ENCODE data around the gene SURF4. TPM values are rescaled to one million over a fixed set of nuclear protein-coding genes. Genes with fewer than 3 reads are reported as not detected.

The SURF4 gene
- total and polyA plus RNA-seq, 2 of the 13 experiments (the other 11 are each of a cell fraction or from before 2014, with no cell fraction given) = 220 to 265 TPM

DNA sequence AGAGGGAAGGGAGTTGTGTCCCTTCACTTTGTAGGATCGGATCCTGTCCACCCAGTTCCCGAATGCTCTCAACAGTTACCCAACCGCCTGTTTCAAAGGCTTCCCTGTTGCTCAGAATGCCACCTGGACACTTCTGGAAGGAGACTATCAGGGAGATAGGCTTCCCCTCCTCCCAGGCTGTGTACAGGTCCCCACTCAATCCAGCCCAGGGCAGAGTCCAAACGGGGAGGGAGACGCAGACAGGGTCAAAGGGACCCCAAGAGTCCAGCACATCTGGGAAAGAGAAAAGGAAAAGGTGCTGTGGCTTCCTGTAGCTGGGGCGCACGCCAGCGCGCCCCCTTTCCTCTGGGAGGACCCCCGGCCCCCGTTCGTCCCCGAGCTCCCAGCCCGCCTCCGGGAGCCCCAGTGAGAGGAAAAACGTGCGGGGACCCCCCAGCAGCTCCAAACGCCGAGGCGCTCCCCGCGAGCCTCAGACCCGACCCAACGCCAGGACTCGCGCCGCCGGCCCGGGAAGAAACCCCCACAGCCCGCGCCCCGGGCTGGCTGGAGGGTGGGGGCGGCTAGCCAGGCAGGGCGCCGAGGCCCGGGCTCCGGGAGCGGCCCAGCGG, 640 bp downstream of the SURF4 start (continued):
- no peak for TF ChIP-seq ARNT (IDR thresholded peaks at IDR 0.05)
- TF ChIP-seq, protein P1, sequence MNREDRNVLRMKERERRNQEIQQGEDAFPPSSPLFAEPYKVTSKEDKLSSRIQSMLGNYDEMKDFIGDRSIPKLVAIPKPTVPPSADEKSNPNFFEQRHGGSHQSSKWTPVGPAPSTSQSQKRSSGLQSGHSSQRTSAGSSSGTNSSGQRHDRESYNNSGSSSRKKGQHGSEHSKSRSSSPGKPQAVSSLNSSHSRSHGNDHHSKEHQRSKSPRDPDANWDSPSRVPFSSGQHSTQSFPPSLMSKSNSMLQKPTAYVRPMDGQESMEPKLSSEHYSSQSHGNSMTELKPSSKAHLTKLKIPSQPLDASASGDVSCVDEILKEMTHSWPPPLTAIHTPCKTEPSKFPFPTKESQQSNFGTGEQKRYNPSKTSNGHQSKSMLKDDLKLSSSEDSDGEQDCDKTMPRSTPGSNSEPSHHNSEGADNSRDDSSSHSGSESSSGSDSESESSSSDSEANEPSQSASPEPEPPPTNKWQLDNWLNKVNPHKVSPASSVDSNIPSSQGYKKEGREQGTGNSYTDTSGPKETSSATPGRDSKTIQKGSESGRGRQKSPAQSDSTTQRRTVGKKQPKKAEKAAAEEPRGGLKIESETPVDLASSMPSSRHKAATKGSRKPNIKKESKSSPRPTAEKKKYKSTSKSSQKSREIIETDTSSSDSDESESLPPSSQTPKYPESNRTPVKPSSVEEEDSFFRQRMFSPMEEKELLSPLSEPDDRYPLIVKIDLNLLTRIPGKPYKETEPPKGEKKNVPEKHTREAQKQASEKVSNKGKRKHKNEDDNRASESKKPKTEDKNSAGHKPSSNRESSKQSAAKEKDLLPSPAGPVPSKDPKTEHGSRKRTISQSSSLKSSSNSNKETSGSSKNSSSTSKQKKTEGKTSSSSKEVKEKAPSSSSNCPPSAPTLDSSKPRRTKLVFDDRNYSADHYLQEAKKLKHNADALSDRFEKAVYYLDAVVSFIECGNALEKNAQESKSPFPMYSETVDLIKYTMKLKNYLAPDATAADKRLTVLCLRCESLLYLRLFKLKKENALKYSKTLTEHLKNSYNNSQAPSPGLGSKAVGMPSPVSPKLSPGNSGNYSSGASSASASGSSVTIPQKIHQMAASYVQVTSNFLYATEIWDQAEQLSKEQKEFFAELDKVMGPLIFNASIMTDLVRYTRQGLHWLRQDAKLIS (CRISPR knock-in tag; IDR thresholded peaks at IDR 0.05) = no peak
- TF ChIP-seq NR2C2 (CRISPR knock-in tag; IDR thresholded peaks at IDR 0.05; ENCODE audit: borderline replicate concordance) = peak; percentile 54; the same call in 1 of the 2 replicates
- TF ChIP-seq, protein P2, sequence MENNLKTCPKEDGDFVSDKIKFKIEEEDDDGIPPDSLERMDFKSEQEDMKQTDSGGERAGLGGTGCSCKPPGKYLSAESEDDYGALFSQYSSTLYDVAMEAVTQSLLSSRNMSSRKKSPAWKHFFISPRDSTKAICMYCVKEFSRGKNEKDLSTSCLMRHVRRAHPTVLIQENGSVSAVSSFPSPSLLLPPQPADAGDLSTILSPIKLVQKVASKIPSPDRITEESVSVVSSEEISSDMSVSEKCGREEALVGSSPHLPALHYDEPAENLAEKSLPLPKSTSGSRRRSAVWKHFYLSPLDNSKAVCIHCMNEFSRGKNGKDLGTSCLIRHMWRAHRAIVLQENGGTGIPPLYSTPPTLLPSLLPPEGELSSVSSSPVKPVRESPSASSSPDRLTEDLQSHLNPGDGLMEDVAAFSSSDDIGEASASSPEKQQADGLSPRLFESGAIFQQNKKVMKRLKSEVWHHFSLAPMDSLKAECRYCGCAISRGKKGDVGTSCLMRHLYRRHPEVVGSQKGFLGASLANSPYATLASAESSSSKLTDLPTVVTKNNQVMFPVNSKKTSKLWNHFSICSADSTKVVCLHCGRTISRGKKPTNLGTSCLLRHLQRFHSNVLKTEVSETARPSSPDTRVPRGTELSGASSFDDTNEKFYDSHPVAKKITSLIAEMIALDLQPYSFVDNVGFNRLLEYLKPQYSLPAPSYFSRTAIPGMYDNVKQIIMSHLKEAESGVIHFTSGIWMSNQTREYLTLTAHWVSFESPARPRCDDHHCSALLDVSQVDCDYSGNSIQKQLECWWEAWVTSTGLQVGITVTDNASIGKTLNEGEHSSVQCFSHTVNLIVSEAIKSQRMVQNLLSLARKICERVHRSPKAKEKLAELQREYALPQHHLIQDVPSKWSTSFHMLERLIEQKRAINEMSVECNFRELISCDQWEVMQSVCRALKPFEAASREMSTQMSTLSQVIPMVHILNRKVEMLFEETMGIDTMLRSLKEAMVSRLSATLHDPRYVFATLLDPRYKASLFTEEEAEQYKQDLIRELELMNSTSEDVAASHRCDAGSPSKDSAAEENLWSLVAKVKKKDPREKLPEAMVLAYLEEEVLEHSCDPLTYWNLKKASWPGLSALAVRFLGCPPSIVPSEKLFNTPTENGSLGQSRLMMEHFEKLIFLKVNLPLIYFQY (CRISPR knock-in tag; IDR thresholded peaks at IDR 0.05; ENCODE audit: borderline replicate concordance) = no peak
- TF ChIP-seq FOXJ3 (CRISPR knock-in tag; IDR thresholded peaks at IDR 0.05; ENCODE audit: borderline replicate concordance) = 0 out of 2 replicates have a peak, but pooled peaks have one; percentile 32
- TF ChIP-seq CENPT (CRISPR knock-in tag; IDR thresholded peaks at IDR 0.05; ENCODE audit: low read depth) = no peak
- no peak for TF ChIP-seq FLYWCH1 (CRISPR knock-in tag; IDR thresholded peaks at IDR 0.05)
- TF ChIP-seq SPEN (CRISPR knock-in tag; IDR thresholded peaks at IDR 0.05; ENCODE audit: low read depth) = no peak
- TF ChIP-seq, protein P3, sequence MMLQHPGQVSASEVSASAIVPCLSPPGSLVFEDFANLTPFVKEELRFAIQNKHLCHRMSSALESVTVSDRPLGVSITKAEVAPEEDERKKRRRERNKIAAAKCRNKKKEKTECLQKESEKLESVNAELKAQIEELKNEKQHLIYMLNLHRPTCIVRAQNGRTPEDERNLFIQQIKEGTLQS (CRISPR knock-in tag; IDR thresholded peaks at IDR 0.05) = no peak
- no peak for TF ChIP-seq ATAD3A (CRISPR knock-in tag; IDR thresholded peaks at IDR 0.05)
- TF ChIP-seq SRF (IDR thresholded peaks at IDR 0.05; ENCODE audit: low read depth, low read length) = no peak
- TF ChIP-seq SMAD1 (CRISPR knock-in tag; IDR thresholded peaks at IDR 0.05; ENCODE audit: borderline replicate concordance, low read depth) = no peak
- TF ChIP-seq DR1 (CRISPR knock-in tag; IDR thresholded peaks at IDR 0.05) = no peak; the same call in 1 of the 2 replicates
- no peak for TF ChIP-seq ZNF431 (CRISPR knock-in tag; IDR thresholded peaks at IDR 0.05; ENCODE audit: borderline replicate concordance, low read depth)
- TF ChIP-seq MEF2D (CRISPR knock-in tag; IDR thresholded peaks at IDR 0.05) = no peak
- no peak for TF ChIP-seq RCOR2 (CRISPR knock-in tag; IDR thresholded peaks at IDR 0.05)
- TF ChIP-seq GABPB1 (CRISPR knock-in tag; IDR thresholded peaks at IDR 0.05) = no peak
- TF ChIP-seq, protein P4, sequence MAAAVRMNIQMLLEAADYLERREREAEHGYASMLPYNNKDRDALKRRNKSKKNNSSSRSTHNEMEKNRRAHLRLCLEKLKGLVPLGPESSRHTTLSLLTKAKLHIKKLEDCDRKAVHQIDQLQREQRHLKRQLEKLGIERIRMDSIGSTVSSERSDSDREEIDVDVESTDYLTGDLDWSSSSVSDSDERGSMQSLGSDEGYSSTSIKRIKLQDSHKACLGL (CRISPR knock-in tag; IDR thresholded peaks at IDR 0.05) = no peak; the same call in 1 of the 2 replicates
- no peak for TF ChIP-seq SCMH1 (CRISPR knock-in tag; IDR thresholded peaks at IDR 0.05; ENCODE audit: borderline replicate concordance)
- TF ChIP-seq, protein P5, sequence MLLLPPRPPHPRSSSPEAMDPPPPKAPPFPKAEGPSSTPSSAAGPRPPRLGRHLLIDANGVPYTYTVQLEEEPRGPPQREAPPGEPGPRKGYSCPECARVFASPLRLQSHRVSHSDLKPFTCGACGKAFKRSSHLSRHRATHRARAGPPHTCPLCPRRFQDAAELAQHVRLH (CRISPR knock-in tag; IDR thresholded peaks at IDR 0.05; ENCODE audit: borderline replicate concordance, low read depth) = no peak
- TF ChIP-seq AHR (CRISPR knock-in tag; IDR thresholded peaks at IDR 0.05) = no peak
